Activated T-cell treated with anti-CD3 and anti-CD28 coated beads for 4 hours (primary cell): ENCODE measurements around the gene PREX1.

ENCODE experiments used
- DNase-seq: peaks from one replicate; pipeline ENCODE4 v3.0.0-alpha.2; 2020

Gene PREX1

DNA sequence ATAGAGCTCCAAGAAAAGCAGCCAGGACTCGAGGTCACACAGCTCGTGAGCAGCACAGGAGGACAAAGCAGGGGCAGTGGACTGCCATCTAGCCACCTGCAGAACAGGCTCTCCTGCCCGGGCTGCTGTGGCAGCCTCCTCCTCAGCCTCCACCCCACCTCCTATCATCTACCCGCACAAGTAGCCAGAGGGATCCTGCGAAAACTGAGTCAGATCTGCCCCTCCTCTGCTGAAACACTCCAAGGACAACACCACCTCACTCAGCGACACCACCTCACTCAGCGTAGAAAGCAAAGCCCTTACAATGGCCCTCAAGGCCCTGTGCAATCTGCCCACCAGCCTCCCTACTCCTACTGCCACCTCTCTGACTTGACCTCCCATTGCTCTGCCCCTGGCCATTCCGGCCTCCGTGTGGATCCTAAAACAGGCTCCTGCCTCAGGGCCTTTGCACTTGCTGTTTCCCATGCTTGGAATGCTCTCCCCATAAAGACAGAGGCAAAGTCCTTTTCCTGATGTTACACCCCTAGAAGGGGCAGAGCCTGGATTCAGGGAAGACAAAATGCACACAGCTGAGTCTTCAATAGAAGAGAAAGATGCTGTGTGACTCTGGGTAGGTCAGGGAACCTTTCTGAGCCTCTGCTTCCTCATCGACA lies 19.3 kb downstream of the PREX1 start:
- DNase-seq, result no peak

DNA sequence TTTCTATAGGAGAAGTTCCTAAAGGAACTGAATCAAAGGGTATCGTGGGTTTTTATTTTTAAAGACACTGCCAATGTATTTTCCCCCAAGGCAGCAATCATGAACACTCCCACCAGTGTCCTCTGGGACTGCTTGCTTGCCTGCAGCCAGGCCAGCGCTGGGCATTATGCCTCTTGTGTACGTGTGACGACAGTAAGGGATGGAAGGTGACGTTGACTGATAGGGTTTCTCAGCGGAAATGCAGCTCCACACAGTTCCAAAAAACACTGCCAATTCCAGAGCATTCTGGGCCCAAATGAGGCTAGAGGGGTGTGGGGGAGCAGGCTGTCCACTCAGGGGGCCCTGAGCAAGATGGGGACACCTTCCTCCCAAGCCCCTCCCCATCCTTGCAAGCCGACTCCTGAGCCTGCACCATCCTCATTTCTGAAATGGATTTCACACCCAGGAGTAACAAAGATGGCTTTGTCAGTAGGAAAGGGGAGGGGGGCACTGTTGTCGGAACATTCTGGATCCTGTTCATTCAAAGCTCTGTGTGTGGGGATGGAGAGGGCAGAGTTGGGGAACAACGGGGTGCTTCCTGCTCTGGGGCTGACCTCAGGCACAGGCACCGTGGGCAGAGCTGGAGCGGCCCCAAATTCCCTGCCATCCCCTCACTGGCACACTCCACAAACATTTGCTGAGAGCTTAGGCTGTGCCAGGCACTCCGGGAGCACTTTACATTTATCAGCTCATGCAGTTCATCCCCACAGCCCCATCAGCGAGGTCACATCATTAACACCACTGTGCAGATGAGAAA lies 20.0 kb downstream of the PREX1 start:
- no peak for DNase-seq

DNA sequence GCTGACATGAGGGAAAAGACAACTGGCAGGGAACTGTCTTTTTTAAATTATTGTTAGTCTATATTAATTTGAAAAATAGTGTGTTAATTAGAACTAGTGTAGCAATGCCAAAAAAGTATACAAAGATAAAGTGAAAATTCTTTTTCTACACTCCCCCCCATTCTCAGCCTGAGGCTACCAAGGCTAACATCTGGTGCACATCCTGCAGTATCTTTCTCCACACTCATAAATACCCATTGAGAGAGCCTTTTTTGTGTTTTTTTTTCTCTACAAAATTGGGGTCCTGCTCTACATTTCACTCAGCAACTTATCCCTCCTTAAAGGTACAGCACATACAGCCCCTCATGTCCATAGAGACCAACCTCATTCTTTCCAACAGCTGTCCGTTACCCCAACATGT lies 20.7 kb downstream of the PREX1 start:
- no peak for DNase-seq

GRCh38 chr20:48805716-48806115 lies 22.1 kb downstream of the PREX1 start:
- no peak for DNase-seq

DNA sequence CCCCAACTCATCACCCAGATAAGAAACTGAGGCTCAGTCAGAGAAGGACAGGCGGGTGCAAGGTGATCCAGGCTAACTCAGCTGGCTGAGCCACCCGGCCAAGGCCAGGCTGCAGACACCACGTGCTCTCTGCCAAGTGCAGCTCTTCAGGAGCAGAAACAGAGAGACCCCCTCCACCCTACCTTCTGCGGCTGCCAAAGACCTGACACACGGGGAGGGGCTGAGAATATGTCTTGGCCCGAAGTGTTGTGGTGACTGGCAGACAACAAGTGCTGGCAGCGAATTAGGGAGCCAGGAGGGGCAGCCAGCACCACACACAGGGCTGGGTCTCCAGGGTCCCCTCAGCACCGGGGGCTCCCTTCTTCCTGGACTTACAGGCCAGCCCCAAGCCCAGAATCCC lies 22.5 kb downstream of the PREX1 start:
- DNase-seq, result no peak

DNA sequence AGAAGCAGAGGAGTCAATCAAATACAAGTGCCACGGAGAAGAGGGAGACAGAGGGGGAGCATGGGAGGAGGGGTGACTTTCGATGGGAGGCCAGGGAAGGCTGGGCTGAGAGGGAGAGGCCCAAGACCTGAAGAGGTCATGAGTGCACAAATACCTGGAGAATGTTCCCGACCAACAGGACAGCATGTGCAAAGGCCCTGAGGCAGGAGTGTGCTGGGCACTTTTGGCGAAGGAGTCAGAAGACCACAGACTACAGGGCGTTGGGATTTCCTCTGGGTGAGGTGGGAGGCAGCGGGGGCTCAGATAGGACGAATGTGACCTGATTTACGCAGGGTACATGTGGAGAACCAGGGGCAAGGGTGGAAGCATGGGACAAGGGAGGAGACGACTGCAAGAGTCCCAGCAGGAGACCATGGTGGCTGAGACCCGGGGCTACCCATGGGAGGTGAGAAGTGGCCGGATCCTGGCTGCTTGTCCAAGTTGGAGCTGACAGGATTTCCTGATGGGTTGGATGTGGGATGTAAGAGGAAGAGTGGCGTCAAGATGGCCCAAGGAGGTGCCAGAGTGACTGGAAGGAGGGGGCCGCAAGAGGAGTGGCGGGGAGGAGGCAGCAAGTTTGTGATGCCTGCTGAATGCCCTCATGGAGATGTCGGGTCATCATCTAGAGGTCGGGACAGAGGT lies 23.4 kb downstream of the PREX1 start:
- no peak for DNase-seq

DNA sequence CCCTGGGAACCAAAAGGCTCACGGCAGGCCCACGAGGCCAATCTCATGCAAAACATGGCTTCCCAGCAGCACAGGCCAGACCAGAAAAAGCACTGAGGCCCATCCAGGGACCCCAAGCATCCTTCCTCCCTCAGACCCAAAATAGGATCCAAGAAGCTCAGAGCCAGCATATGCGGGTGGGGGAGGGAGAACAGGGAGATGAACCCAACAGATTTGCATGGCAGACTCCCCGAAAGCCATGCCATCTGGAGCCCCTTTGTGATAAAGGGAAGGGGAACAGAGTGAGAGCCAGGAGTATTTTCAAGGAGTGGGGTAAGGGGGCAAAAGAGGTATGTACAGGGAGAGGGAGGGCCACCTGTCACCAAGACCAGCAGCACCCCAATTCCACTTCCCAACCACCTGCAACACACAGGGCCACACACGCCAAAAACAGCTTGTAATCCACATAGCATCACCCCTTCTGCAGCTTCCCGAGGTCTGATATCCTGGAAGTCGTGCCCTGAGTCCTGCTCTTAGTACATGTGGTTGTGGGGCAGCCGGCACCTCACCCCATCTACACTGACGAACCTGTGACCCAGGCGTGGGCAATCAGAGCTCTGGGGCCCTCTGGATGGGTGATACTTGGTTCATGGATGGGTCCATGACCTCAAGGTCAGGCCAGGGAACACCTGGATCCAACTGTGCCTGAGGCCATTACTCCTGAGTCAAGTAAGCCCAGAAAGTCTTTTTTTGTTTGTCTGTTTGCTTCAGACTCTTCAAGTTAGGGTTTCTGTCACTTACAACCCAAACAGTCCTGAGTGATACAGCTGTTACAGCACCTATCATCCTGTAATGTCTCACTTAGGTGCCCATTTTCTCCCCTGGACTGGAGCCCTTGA lies 24.4 kb downstream of the PREX1 start:
- DNase-seq, result no peak

- no peak for DNase-seq
Observed at GRCh38 chr20:48802647-48803046, 25.2 kb downstream of the PREX1 start.

DNA sequence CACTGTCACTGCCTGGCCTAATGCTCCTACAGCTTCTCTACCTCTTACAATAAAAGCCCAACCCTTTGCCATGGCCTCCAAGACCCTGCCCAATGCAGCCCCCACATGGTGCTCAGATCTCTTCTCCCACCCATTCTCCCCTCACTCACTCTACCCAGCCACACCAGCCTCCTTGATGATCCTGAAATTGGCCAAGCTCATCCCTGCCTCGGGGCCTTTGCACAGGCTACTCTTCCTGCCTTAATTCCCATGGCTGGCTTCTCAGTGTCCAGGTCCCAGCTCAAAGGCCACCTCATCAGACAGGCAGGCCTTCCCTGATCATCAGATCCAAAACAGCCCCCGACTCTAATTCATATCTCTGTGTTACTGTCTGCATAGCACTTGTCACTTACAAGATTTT lies 25.6 kb downstream of the PREX1 start:
- DNase-seq, result no peak

- DNase-seq, result no peak
Observed at GRCh38 chr20:48801197-48801596, 26.6 kb downstream of the PREX1 start.

DNA sequence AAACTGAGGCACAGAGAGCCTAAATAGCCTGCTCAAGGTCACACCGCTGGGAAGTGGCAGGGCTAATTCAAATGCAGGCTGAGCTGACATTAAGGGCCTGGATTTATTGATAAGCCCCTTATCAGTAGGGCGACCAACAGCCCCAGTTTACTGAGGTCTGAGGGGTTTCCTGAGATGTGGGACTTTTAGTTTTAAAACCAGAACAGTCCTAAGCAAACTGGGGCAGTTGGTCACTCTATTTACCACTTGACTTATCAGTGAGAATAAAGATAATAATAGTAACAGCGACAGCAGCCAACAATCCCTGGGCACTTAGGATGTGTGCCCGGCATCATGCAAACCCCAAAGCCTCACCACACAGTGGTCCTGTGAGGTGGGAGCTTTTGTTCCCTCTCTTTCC lies 27.6 kb downstream of the PREX1 start:
- no peak for DNase-seq

DNA sequence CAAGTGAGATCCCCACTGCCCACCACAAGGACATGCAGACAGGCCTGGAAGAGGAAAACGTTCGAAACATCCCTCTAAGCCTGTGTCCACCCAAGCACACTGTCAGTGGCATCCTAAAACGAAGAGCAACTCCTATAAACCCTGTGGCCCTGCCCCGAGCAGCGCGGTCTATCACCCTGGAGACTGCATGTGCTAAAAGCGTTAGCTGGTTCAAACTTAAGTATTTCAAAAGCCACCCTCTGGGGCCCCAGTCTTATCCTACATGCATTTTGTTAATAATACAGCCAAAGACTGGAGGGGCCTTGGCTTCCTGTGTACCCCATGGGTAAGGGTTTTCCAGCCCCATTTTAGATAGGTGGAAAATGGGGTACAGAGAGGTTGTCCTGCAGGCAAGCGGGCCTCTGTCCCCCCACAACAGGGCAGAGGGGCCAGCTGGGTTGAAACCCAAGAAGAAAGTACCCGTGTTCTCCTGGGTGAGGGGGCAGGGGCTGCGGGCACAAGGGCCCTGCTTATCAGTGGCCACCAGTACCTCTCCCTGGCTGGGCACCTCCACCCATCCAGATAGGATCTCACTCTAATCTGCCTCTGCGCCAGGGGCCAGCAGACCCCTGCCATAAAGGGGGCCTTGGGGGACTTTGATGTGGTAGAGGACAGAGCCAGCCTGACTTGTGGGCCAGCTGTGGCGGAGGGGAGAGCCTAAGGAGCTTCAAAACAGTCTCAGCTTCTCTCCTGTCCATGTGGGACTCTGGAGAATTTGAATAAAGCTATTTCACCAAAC lies 28.3 kb downstream of the PREX1 start:
- no peak for DNase-seq

GRCh38 chr20:48797850-48798747 lies 29.7 kb downstream of the PREX1 start:
- DNase-seq, result no peak

- DNase-seq, result no peak
Observed at GRCh38 chr20:48797275-48797825, 30.4 kb downstream of the PREX1 start.

GRCh38 chr20:48795732-48796131 lies 32.1 kb downstream of the PREX1 start:
- no peak for DNase-seq

GRCh38 chr20:48794816-48795457 lies 32.9 kb downstream of the PREX1 start:
- no peak for DNase-seq

DNA sequence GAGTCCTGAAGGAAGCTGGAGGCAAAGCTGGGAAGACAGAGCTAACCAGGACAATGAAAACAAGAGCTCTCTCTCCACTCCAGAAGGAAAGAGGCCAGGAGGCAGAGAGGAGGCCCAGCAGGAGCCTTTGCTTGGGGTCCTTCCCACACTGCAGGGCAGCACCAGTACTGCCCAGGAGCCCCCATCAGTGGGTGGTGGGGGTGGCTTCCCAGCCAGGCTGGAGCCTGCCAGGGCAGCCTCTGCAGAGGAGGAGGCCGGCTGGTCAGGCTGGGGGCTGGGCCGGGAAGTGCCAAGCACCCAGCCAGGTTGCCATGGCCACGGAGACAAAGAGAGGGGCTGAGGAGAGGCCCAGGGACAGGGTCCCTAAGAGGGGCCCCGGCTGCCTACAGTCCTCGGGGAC lies 33.4 kb downstream of the PREX1 start:
- DNase-seq, result no peak

- no peak for DNase-seq
Observed at GRCh38 chr20:48793776-48794175, 34.0 kb downstream of the PREX1 start.

DNA sequence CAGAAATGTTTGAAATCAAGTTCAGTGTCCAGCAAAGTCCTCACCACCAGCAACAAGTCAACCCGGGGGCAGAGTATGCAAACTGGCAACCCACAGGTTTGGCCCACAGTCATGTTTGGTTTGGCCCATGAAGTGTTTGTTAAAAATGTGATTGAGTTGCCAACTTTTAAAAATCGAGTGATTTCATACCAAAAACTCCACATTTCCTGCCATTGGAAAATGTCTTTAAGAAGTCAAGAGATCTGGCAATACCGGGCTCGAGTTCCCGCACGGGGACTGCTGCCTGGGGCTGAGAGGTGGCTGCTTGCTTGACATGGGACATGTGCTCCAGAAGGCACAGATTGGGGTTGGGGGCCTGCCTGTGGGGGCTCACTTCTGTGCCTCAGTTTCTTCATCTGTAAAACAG lies 36.1 kb downstream of the PREX1 start:
- DNase-seq, result no peak

GRCh38 chr20:48791014-48791413 lies 36.8 kb downstream of the PREX1 start:
- DNase-seq, result no peak
